HG02938 (cell line): ENCODE data around the gene FOXN1.
"Not testable (repeated sequence)": the region's sequence is repeated elsewhere in the genome, so short reads cannot be mapped to it uniquely, and the experiment has no call there.

Experiments used
- ATAC-seq: cut with Tn5 transposase; IDR thresholded peaks from one replicate; pipeline ENCODE4 v1.9.1; 2021; ENCODE audit warnings: mild to moderate bottlenecking, moderate library complexity; ENCODE audit not compliant: unreplicated experiment

FOXN1 gene

GRCh38 chr17:28572259-28573039, 66.3 kb downstream of the FOXN1 start:
- ATAC-seq = no peak

GRCh38 chr17:28573040-28573380, 66.9 kb downstream of the FOXN1 start:
- ATAC-seq = no peak

- no peak for ATAC-seq
These were observed 67.4 kb downstream of the FOXN1 start for GRCh38 chr17:28573521-28573920.

GRCh38 chr17:28573966-28574480, 67.9 kb downstream of the FOXN1 start:
- ATAC-seq = no peak

GRCh38 chr17:28574526-28574925, 68.4 kb downstream of the FOXN1 start:
- no peak for ATAC-seq

- no peak for ATAC-seq
These were observed 69.1 kb downstream of the FOXN1 start for GRCh38 chr17:28575126-28575795.

- not testable (repeated sequence) for ATAC-seq
These were observed 69.9 kb downstream of the FOXN1 start for GRCh38 chr17:28576016-28576415.

- ATAC-seq = peak; percentile 68
These were observed 70.8 kb downstream of the FOXN1 start, which contains the start of gene ALDOC for GRCh38 chr17:28576758-28577465. TSS of gene ALDOC (minus strand) at chr17:28576895. CDS start at chr17:28575532, 1,363 bp downstream.

- no peak for ATAC-seq
These were observed 71.3 kb downstream of the FOXN1 start for GRCh38 chr17:28577466-28577824.

- no peak for ATAC-seq
These were observed 72.4 kb downstream of the FOXN1 start for GRCh38 chr17:28578246-28579195.

GRCh38 chr17:28579526-28579925, 73.4 kb downstream of the FOXN1 start:
- ATAC-seq = no peak

GRCh38 chr17:28580959-28581358, 74.8 kb downstream of the FOXN1 start:
- no peak for ATAC-seq

- ATAC-seq = no peak
These were observed 76.4 kb downstream of the FOXN1 start for GRCh38 chr17:28582513-28582912.

GRCh38 chr17:28584434-28584833, 78.3 kb downstream of the FOXN1 start:
- no peak for ATAC-seq

GRCh38 chr17:28585851-28586250, 79.7 kb downstream of the FOXN1 start:
- ATAC-seq = no peak
